B cell (primary cell): ENCODE results near the gene KCND2. TPM values are rescaled to one million over a fixed set of nuclear protein-coding genes. Genes with fewer than 3 reads are reported as not detected.

Experiments used
- ATAC-seq: fragments of 200-7000 bp; cut with Tn5 transposase; one replicate; pipeline ENCODE4 v1.10.0; 2021; ENCODE audit warnings: low read depth, mild to moderate bottlenecking, moderate number of reproducible peaks, moderate library complexity
- CTCF ChIA-PET: fragments of 350-600 bp; sonication (Branson Sonifier 250); formaldehyde crosslinking; loops from one replicate; lab custom pipeline; 2021; ENCODE audit warnings: antibody characterized with exemption, inconsistent platforms; lab: Charles Lee
- POLR2A ChIA-PET: fragments of 350-600 bp; sonication (Branson Sonifier 250); formaldehyde crosslinking; loops from one replicate; lab custom pipeline; 2021; ENCODE audit warnings: antibody characterized with exemption; lab: Charles Lee
- DNase-seq: peaks from one replicate; pipeline ENCODE4 v3.0.0; 2013
- H2AFZ ChIP-seq: 2 replicates; pipeline ENCODE4 v1.6.1; 2012; ENCODE audit warnings: mild to moderate bottlenecking, low read depth, low read length; ENCODE audit not compliant: insufficient read depth, poor library complexity, severe bottlenecking
- H3K27ac ChIP-seq, 2 donors: 1 replicate in 1 of 2; 2 replicates in 1 of 2; pipeline ENCODE4 v1.5.1; 2012 to 2013; ENCODE audit warnings: low read length in 2 of 2, mild to moderate bottlenecking in 2 of 2, moderate library complexity in 1 of 2
- H3K27me3 ChIP-seq, 4 experiments: fragments of 200-600 bp in 1 of 4; sonication (generic) in 1 of 4; replicated peaks in 1 of 4; 1 replicate in 2 of 4; 2 replicates in 2 of 4; pipeline versions ENCODE4 v1.6.1 to v1.7.0; 2013 to 2016; ENCODE audit warnings: low read length in 3 of 4, mild to moderate bottlenecking in 2 of 4, mixed read lengths in 1 of 4, moderate library complexity in 1 of 4; ENCODE audit not compliant: insufficient read depth in 4 of 4, control insufficient read depth in 3 of 4; ENCODE audit errors: control extremely low read depth in 1 of 4
- H3K36me3 ChIP-seq, 2 experiments: replicated peaks in 1 of 2; 1 replicate in 1 of 2; 2 replicates in 1 of 2; pipeline versions ENCODE4 v1.6.1 to v1.7.1; 2013; ENCODE audit warnings: low read length in 1 of 2; ENCODE audit not compliant: insufficient read depth in 2 of 2, control insufficient read depth in 1 of 2; ENCODE audit errors: control extremely low read depth in 1 of 2, extremely low read depth in 1 of 2
- H3K4me1 ChIP-seq, 2 donors: fragments of 200-600 bp in 1 of 2; sonication (generic) in 1 of 2; 1 replicate in 1 of 2; 2 replicates in 1 of 2; pipeline versions ENCODE4 v1.5.1 to v1.6.1; 2013 to 2017; ENCODE audit warnings: low read length in 2 of 2; ENCODE audit not compliant: control insufficient read depth in 2 of 2, insufficient read depth in 2 of 2
- H3K4me2 ChIP-seq: replicated peaks from 2 replicates; pipeline ENCODE3; 2012; ENCODE audit warnings: mild to moderate bottlenecking, low read depth, low read length; ENCODE audit not compliant: poor library complexity, severe bottlenecking
- H3K4me3 ChIP-seq, 5 experiments: fragments of 200-600 bp in 1 of 5; sonication (generic) in 1 of 5; 1 replicate in 3 of 5; 2 replicates in 2 of 5; pipeline versions ENCODE4 v1.5.1 to v1.7.0; 2011 to 2016; ENCODE audit warnings: low read length in 4 of 5, mild to moderate bottlenecking in 4 of 5, low read depth in 2 of 5, control low read depth in 1 of 5, moderate library complexity in 1 of 5; ENCODE audit not compliant: insufficient read depth in 1 of 5; ENCODE audit errors: control extremely low read depth in 1 of 5, extremely low read depth in 1 of 5
- H3K79me2 ChIP-seq: fragments of 200-600 bp; sonication (generic); one replicate; pipeline ENCODE4 v1.6.0; 2016; ENCODE audit warnings: low read length; ENCODE audit not compliant: control insufficient read depth, insufficient read depth
- H3K9ac ChIP-seq: fragments of 200-600 bp; sonication (generic); 2 replicates; pipeline ENCODE4 v1.6.1; 2017; ENCODE audit warnings: mild to moderate bottlenecking, low read length, moderate library complexity
- H3K9me3 ChIP-seq, 3 donors: one replicate each; pipeline versions ENCODE4 v1.6.1 to v1.7.1; 2013; ENCODE audit warnings: low read length in 2 of 3; ENCODE audit not compliant: control insufficient read depth in 2 of 3, insufficient read depth in 1 of 3; ENCODE audit errors: control extremely low read depth in 1 of 3
- H4K20me1 ChIP-seq: 2 replicates; pipeline ENCODE4 v1.6.0; 2012; ENCODE audit warnings: mild to moderate bottlenecking, low read length; ENCODE audit not compliant: insufficient read depth, control insufficient read depth, poor library complexity, severe bottlenecking
- H3K27ac Mint-ChIP-seq: one replicate; pipeline ENCODE4 v1.8.0; 2021; ENCODE audit warnings: mixed read lengths
- H3K27me3 Mint-ChIP-seq: one replicate; pipeline ENCODE4 v1.8.0; 2021; ENCODE audit warnings: mixed read lengths
- H3K4me1 Mint-ChIP-seq: one replicate; pipeline ENCODE4 v1.8.0; 2021; ENCODE audit warnings: mixed read lengths
- H3K4me3 Mint-ChIP-seq: one replicate; pipeline ENCODE4 v1.8.0; 2021; ENCODE audit warnings: mixed read lengths
- H3K9me3 Mint-ChIP-seq: one replicate; pipeline ENCODE4 v1.8.0; 2022; ENCODE audit warnings: mixed read lengths; ENCODE audit not compliant: insufficient read depth
- CTCF ChIP-seq: fragments of 200-600 bp; IDR thresholded peaks from one replicate; pipeline ENCODE4 v1.8.0; 2022; ENCODE audit warnings: antibody characterized with exemption, mild to moderate bottlenecking
- EZH2 ChIP-seq: IDR thresholded peaks from 2 replicates; pipeline ENCODE4 v1.6.1; 2012; ENCODE audit warnings: borderline replicate concordance, low read depth, mild to moderate bottlenecking, moderate library complexity, low read length; ENCODE audit not compliant: insufficient read depth, poor library complexity, severe bottlenecking
- WGBS: methylation state at CpG from one replicate; pipeline ENCODE4 v1.1.5; 2013; ENCODE audit warnings: missing lambda C conversion rate; ENCODE audit not compliant: insufficient coverage; 5-methylcytosine and 5-hydroxymethylcytosine counted together
- intact Hi-C: fragments of 100-400 bp; cut with micrococcal nuclease; formaldehyde crosslinking; loops from one replicate; pipeline ENCODE4 v1.10.0; 2022
- polyA plus RNA-seq: library from polyadenylated mRNA; depleted of rRNA; stranded (reverse); fragments of >200 nt; gene quantifications from 2 replicates; pipeline ENCODE4 v1.2.3, GENCODE V29; 2012
- total RNA-seq, 2 donors: library from RNA; stranded (reverse); fragments of 120-200 nt in 1 of 2; gene quantifications; 1 replicate in 1 of 2; 2 replicates in 1 of 2; pipeline versions ENCODE4 v1.2.3 to v1.2.4, GENCODE V29; 2013 to 2022

The KCND2 gene
- total and polyA plus RNA-seq, 2 donors (not counting 1 experiment from before 2014, with no cell fraction given), result not detected

GRCh38 chr7:120684463-120684862 is 411.5 kb downstream of the KCND2 start:
- Mint-ChIP-seq H3K27me3 (peaks cover 3% of the 10 kb centered on the region), H3K4me3 (no peak overlapping the region), H3K9me3 (no peaks in the 10 kb centered on the region), H3K4me1 (no peaks in the 10 kb centered on the region), H3K27ac (no peak overlapping the region)
- Histone ChIP-seq H4K20me1 (no peaks in the 10 kb centered on the region), H3K9ac (no peak overlapping the region), H3K27me3 (no peaks in the 10 kb centered on the region), H3K4me2 (no peak overlapping the region), H3K79me2 (no peaks in the 10 kb centered on the region), H3K4me1 (no peaks in the 10 kb centered on the region), H3K36me3 (no peaks in the 10 kb centered on the region), H2AFZ (no peak overlapping the region), H3K9me3 (no peaks in the 10 kb centered on the region), H3K27ac (no peak overlapping the region), H3K4me3 (no peak overlapping the region)
- ChIA-PET CTCF (no interaction called here), POLR2A (no interaction called here)
- intact Hi-C loops, result no loop called here
- DNase-seq, result no peak
- 63% methylated on average over 2 of the region's 6 CpGs for WGBS
- no peak for ATAC-seq
- TF ChIP-seq EZH2 (no peak), CTCF (no peak)

GRCh38 chr7:120691915-120692314 is 418.9 kb downstream of the KCND2 start:
- H4K20me1 ChIP-seq, result no peaks in the 10 kb centered on the region
- no peaks in the 10 kb centered on the region for H3K27me3 ChIP-seq
- Mint-ChIP-seq H3K27me3 (no peaks in the 10 kb centered on the region), H3K4me1 (no peaks in the 10 kb centered on the region), H3K9me3 (no peaks in the 10 kb centered on the region), H3K27ac (no peak overlapping the region), H3K4me3 (no peak overlapping the region)
- intact Hi-C loops, result no loop called here
- H3K9ac ChIP-seq, result no peak overlapping the region
- no peak for ATAC-seq
- H3K9me3 ChIP-seq, result no peaks in the 10 kb centered on the region
- H3K4me1 ChIP-seq, result no peaks in the 10 kb centered on the region
- H3K4me2 ChIP-seq, result no peak overlapping the region
- ChIA-PET POLR2A (no interaction called here), CTCF (no interaction called here)
- no peak overlapping the region for H2AFZ ChIP-seq
- H3K27ac ChIP-seq, result no peak overlapping the region
- H3K36me3 ChIP-seq, result no peaks in the 10 kb centered on the region
- no peak overlapping the region for H3K4me3 ChIP-seq
- TF ChIP-seq CTCF (no peak), EZH2 (no peak)
- DNase-seq, result no peak
- no peaks in the 10 kb centered on the region for H3K79me2 ChIP-seq
- 83% methylated on average over 1 of the region's 2 CpGs for WGBS
